Central memory CD8-positive, alpha-beta T cell (primary cell): ENCODE data around the gene RIMS1.
"Not testable (repeated sequence)": the region's sequence is repeated elsewhere in the genome, so short reads cannot be mapped to it uniquely, and the experiment has no call there.

ENCODE experiments used
- ATAC-seq: fragments of 150-1000 bp; cut with Tn5 transposase; replicated peaks from 2 replicates; pipeline ENCODE4 v1.10.0; 2022; ENCODE audit warnings: mild to moderate bottlenecking, moderate FRiP score, moderate number of reproducible peaks; ENCODE audit not compliant: poor library complexity, severe bottlenecking; ENCODE audit errors: extremely low read depth
- DNase-seq, 2 donors: peaks; one replicate each; pipeline ENCODE4 v3.0.0; 2021; ENCODE audit warnings: low spot score in 2 of 2
- H3K27ac Mint-ChIP-seq: one replicate; pipeline ENCODE4 v1.8.0; 2022; ENCODE audit warnings: low read depth, mild to moderate bottlenecking, moderate library complexity, mixed read lengths
- H3K27me3 Mint-ChIP-seq: one replicate; pipeline ENCODE4 v1.8.0; 2022; ENCODE audit warnings: mixed read lengths
- H3K36me3 Mint-ChIP-seq: one replicate; pipeline ENCODE4 v1.8.0; 2022; ENCODE audit warnings: mild to moderate bottlenecking, moderate library complexity, mixed read lengths; ENCODE audit not compliant: insufficient read depth
- H3K4me1 Mint-ChIP-seq: one replicate; pipeline ENCODE4 v1.8.0; 2022; ENCODE audit warnings: mixed read lengths
- H3K4me3 Mint-ChIP-seq: one replicate; pipeline ENCODE4 v1.8.0; 2022; ENCODE audit warnings: mild to moderate bottlenecking, moderate library complexity, mixed read lengths
- H3K9me3 Mint-ChIP-seq: one replicate; pipeline ENCODE4 v1.8.0; 2022; ENCODE audit warnings: mixed read lengths

The RIMS1 gene

DNA sequence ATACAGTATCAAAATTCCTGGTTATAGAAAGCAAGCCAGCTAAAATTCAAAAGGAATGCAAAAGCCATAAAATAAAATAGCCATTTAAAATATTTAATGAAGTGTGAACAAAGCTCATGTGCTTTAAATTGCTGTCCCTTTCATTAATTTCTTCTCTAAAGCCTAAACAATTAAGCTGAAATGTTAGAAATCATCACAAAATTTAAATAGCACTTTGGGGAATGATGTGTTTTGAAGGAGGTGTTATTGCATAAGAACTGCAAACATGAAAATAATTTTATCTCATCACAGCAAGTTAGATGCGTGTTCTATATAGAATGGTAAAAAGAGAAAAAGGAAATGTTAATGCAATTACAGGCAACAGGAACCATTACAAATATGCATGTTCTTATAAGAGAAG lies 111.0 kb downstream of the RIMS1 start:
- no peaks in the 10 kb centered on the region for H3K36me3 Mint-ChIP-seq
- no peak for DNase-seq
- H3K4me1 Mint-ChIP-seq = no peaks in the 10 kb centered on the region
- H3K9me3 Mint-ChIP-seq = peaks cover 15% of the 10 kb centered on the region
- no peaks in the 10 kb centered on the region for H3K27me3 Mint-ChIP-seq
- no peak overlapping the region for H3K27ac Mint-ChIP-seq
- no peak overlapping the region for H3K4me3 Mint-ChIP-seq
- no peak for ATAC-seq

GRCh38 chr6:72002415-72002814 lies 116.1 kb downstream of the RIMS1 start:
- peaks cover 11% of the 10 kb centered on the region for H3K9me3 Mint-ChIP-seq
- H3K4me1 Mint-ChIP-seq = no peaks in the 10 kb centered on the region

DNA sequence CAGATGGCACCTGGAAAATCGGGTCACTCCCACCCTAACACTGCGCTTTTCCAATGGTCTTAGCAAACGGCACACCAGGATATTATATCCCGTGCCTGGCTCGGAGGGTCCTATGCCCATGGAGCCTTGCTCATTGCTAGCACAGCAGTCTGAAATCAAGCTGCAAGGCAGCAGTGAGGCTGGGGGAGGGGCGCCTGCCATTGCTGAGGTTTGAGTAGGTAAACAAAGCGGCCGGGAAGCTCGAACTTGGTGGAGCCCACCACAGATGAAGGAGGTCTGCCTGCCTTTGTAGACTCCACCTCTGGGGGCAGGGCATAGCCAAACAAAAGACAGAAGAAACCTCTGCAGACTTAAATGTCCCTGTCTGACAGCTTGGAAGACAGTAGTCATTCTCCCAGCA lies 120.2 kb downstream of the RIMS1 start:
- not testable (repeated sequence) for H3K9me3 Mint-ChIP-seq, DNase-seq, H3K36me3 Mint-ChIP-seq, H3K4me3 Mint-ChIP-seq, H3K4me1 Mint-ChIP-seq, H3K27ac Mint-ChIP-seq, ATAC-seq, H3K27me3 Mint-ChIP-seq

More at GRCh38 chr6:72002415-72002814, 116.1 kb downstream of the RIMS1 start:
- no peak for DNase-seq
- Mint-ChIP-seq H3K4me3 (no peak overlapping the region), H3K36me3 (no peaks in the 10 kb centered on the region), H3K27me3 (no peaks in the 10 kb centered on the region), H3K27ac (no peak overlapping the region)
- no peak for ATAC-seq

DNA sequence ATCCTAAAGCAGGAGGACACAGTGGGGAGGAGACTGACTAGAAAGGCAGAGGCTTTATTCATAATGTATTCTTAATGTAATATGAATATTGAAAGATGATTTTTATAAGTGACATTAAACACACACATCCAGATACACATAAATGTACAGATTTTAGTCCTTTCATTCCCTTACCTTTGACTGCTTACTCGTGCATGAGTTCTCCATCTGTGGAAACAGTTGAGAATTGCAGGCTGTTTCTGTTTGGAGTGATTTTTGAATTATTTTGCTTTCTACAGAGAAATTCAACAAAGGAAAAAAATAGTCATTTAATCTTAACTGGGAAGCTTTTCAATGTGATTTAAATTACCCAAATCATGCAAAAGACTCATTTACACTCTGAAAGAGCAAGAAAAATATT lies 136.5 kb downstream of the RIMS1 start:
- H3K4me3 Mint-ChIP-seq = no peak overlapping the region
- no peaks in the 10 kb centered on the region for H3K4me1 Mint-ChIP-seq
- ATAC-seq (no peak), DNase-seq (no peak)
- H3K27ac Mint-ChIP-seq = no peak overlapping the region
- no peaks in the 10 kb centered on the region for H3K36me3 Mint-ChIP-seq
- H3K9me3 Mint-ChIP-seq = peaks cover 12% of the 10 kb centered on the region
- no peaks in the 10 kb centered on the region for H3K27me3 Mint-ChIP-seq

DNA sequence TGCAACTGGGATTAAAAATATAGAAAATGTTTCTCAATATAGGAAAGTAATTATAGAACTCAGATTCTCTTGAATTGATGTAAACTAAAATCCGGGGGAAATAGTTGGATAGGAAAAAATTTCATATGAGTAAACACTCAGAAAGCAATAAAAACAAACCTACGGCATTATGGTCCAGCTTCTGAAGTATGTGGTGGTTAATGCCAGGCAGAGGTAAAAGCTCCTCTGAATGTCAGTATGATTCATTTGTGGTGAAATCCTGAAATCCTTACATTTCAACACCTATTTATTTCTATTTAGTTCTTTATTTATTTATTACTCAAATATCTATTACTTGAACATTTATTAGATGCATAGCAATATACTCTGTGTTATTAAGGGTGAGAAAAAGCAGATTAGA lies 145.1 kb downstream of the RIMS1 start:
- Mint-ChIP-seq H3K27me3 (no peaks in the 10 kb centered on the region), H3K4me3 (no peak overlapping the region), H3K36me3 (no peaks in the 10 kb centered on the region), H3K9me3 (no peaks in the 10 kb centered on the region), H3K27ac (no peak overlapping the region), H3K4me1 (no peaks in the 10 kb centered on the region)
- ATAC-seq = no peak
- no peak for DNase-seq

DNA sequence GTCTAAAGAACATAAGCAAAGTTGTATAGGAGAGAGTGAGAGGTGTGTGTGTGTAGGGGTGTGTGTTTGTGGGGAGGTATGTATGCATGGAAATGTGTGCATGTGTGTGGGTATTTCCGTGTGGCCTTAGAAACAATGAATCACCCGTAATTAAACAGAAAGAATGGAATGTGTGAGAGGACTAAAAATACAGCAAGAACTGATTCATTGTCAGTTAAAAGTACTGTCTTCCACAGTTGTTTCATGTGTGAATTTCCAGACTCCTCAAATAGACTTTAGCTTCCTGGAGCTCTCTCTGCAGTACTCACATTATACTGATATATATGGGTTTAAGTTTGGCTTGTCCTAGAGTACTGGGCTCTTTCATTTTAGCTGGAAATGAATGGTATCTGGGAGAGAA lies 145.7 kb downstream of the RIMS1 start:
- Mint-ChIP-seq H3K27ac (no peak overlapping the region), H3K27me3 (no peaks in the 10 kb centered on the region), H3K36me3 (no peaks in the 10 kb centered on the region), H3K4me3 (no peak overlapping the region), H3K4me1 (no peaks in the 10 kb centered on the region), H3K9me3 (no peaks in the 10 kb centered on the region)
- ATAC-seq (no peak), DNase-seq (no peak)

- no peak for ATAC-seq
- Mint-ChIP-seq H3K27ac (no peak overlapping the region), H3K9me3 (no peaks in the 10 kb centered on the region), H3K36me3 (no peaks in the 10 kb centered on the region), H3K4me1 (no peaks in the 10 kb centered on the region), H3K27me3 (no peaks in the 10 kb centered on the region), H3K4me3 (no peak overlapping the region)
- DNase-seq = no peak
Measured at GRCh38 chr6:72035486-72035885, 149.1 kb downstream of the RIMS1 start.

GRCh38 chr6:72035966-72036365 lies 149.6 kb downstream of the RIMS1 start:
- no peak overlapping the region for H3K4me3 Mint-ChIP-seq
- DNase-seq = no peak
- no peak for ATAC-seq
- H3K36me3 Mint-ChIP-seq = no peaks in the 10 kb centered on the region
- no peaks in the 10 kb centered on the region for H3K9me3 Mint-ChIP-seq
- no peaks in the 10 kb centered on the region for H3K4me1 Mint-ChIP-seq
- H3K27me3 Mint-ChIP-seq = no peaks in the 10 kb centered on the region
- H3K27ac Mint-ChIP-seq = no peak overlapping the region

GRCh38 chr6:72037006-72037405 lies 150.7 kb downstream of the RIMS1 start:
- no peak overlapping the region for H3K4me3 Mint-ChIP-seq
- no peak for ATAC-seq
- H3K9me3 Mint-ChIP-seq = no peaks in the 10 kb centered on the region
- H3K36me3 Mint-ChIP-seq = no peaks in the 10 kb centered on the region
- no peak overlapping the region for H3K27ac Mint-ChIP-seq
- no peak for DNase-seq
- no peaks in the 10 kb centered on the region for H3K27me3 Mint-ChIP-seq
- no peaks in the 10 kb centered on the region for H3K4me1 Mint-ChIP-seq

- Mint-ChIP-seq H3K36me3 (no peaks in the 10 kb centered on the region), H3K4me3 (no peak overlapping the region), H3K27me3 (no peaks in the 10 kb centered on the region), H3K4me1 (no peaks in the 10 kb centered on the region), H3K27ac (no peak overlapping the region), H3K9me3 (no peaks in the 10 kb centered on the region)
- ATAC-seq (no peak), DNase-seq (no peak)
Measured at GRCh38 chr6:72040111-72040510, 153.8 kb downstream of the RIMS1 start.

DNA sequence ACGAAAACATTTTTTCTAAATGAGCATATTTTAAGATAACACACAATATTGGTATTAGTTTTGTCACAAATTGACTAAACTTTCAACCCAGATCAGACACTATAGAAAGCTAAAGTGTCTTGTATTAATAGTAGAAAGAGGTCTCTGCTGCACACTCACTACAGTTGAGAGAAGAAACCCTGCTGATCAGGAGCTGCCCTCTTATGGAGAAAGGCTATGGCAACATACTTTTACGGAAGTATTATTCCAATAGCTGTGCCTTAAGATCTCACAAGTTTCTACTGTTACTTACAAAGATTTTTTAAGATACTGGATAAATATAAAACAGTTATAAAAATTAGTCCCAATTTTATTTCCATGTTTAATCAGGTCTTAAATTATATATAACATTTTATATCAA lies 155.7 kb downstream of the RIMS1 start:
- Mint-ChIP-seq H3K9me3 (no peaks in the 10 kb centered on the region), H3K27me3 (no peaks in the 10 kb centered on the region), H3K36me3 (no peaks in the 10 kb centered on the region), H3K4me1 (no peaks in the 10 kb centered on the region), H3K4me3 (no peak overlapping the region), H3K27ac (no peak overlapping the region)
- no peak for DNase-seq
- ATAC-seq = no peak

DNA sequence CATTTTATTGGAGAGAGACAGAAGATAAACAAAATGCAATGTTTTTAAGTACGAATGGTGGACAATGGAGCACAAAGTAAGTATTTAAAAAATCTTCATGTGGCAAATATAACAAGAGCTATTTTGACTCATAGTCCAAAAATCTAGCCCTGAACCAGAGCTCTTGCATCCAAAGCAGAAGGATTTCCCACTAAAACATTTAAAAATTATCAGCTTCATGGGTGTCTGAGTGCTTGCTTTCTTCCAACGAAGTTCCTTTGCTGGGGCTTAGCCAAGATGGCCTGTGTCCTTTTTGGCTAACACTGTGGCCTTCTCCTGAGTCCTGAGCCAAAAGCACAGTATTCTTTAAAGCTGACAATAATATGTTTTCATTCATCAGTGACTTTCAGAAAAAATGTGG lies 161.7 kb downstream of the RIMS1 start:
- DNase-seq (no peak), ATAC-seq (no peak)
- H3K36me3 Mint-ChIP-seq = no peaks in the 10 kb centered on the region

GRCh38 chr6:72049376-72049775 lies 163.0 kb downstream of the RIMS1 start:
- H3K27me3 Mint-ChIP-seq = no peaks in the 10 kb centered on the region
- H3K27ac Mint-ChIP-seq = no peak overlapping the region
- H3K4me1 Mint-ChIP-seq = no peaks in the 10 kb centered on the region
- ATAC-seq = no peak
- DNase-seq = no peak
- no peak overlapping the region for H3K4me3 Mint-ChIP-seq
- H3K36me3 Mint-ChIP-seq = no peaks in the 10 kb centered on the region
- H3K9me3 Mint-ChIP-seq = peaks cover 11% of the 10 kb centered on the region

More for the DNA sequence above, 161.7 kb downstream of the RIMS1 start:
- Mint-ChIP-seq H3K27me3 (no peaks in the 10 kb centered on the region), H3K4me3 (no peak overlapping the region), H3K9me3 (peaks cover 7% of the 10 kb centered on the region), H3K4me1 (no peaks in the 10 kb centered on the region), H3K27ac (no peak overlapping the region)

DNA sequence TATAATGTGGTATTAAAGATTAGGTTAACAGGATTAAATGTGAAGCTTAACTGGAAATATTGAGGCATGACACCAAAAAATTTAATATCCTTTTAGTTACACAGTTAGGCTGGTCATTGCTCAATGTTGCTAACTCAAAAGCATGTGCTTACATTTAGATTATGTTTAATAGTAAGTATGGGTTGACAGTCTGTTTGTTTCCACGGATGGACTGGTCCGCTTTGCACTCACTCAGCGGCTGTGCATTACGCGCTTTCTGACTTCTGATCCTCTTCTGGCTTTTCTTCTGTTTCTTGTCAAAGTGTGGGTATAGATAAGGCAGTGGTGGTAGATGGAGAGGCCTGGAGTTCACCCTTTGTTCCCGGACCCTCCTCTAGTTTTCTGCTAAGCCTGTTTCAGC lies 174.9 kb downstream of the RIMS1 start:
- no peak for ATAC-seq
- no peak overlapping the region for H3K4me3 Mint-ChIP-seq
- no peak overlapping the region for H3K27ac Mint-ChIP-seq
- H3K4me1 Mint-ChIP-seq = no peaks in the 10 kb centered on the region
- no peaks in the 10 kb centered on the region for H3K27me3 Mint-ChIP-seq
- no peak for DNase-seq
- peaks cover 13% of the 10 kb centered on the region for H3K9me3 Mint-ChIP-seq
- no peaks in the 10 kb centered on the region for H3K36me3 Mint-ChIP-seq
